K562 (cell line): ENCODE measurements around the gene POLRMT. TPM values are rescaled to one million over a fixed set of nuclear protein-coding genes. Genes with fewer than 3 reads are reported as not detected.

ENCODE experiments used
- BRD4 ChIP-seq: fragments of 200-600 bp; sonication (generic); IDR thresholded peaks from 2 replicates; pipeline ENCODE4 v1.6.1; 2017; ENCODE audit warnings: inconsistent platforms
- CBFB ChIP-seq: sonication (generic); formaldehyde crosslinking; IDR thresholded peaks from 2 replicates; pipeline ENCODE4 v1.4.0; 2020; ENCODE audit warnings: mild to moderate bottlenecking, missing genetic modification reagents
- E2F1 ChIP-seq: sonication (generic); formaldehyde crosslinking; IDR thresholded peaks from 2 replicates; pipeline ENCODE4 v1.8.1; 2023; ENCODE audit warnings: mild to moderate bottlenecking, missing genetic modification reagents, moderate library complexity
- FOXM1 ChIP-seq, 2 experiments: fragments of 450-650 bp in 1 of 2; sonication (generic) in 1 of 2; formaldehyde crosslinking in 1 of 2; IDR thresholded peaks; 2 replicates each; pipeline versions ENCODE4 v1.6.1 to v1.9.0; 2017 to 2022; ENCODE audit warnings: low read depth in 2 of 2, mild to moderate bottlenecking in 2 of 2, missing genetic modification reagents in 1 of 2, moderate library complexity in 1 of 2
- GABPA ChIP-seq: fragments of 200-800 bp; sonication (Bioruptor generic); conservative IDR thresholded peaks from 2 replicates; pipeline ENCODE4 v1.6.1; 2016; ENCODE audit warnings: low read depth, missing genetic modification characterization, missing compliant biosample characterization
- GATAD2B ChIP-seq: fragments of 450-650 bp; IDR thresholded peaks from 2 replicates; pipeline ENCODE4 v1.6.1; 2017; ENCODE audit warnings: mild to moderate bottlenecking, borderline replicate concordance
- KDM4B ChIP-seq, 2 experiments: fragments of 450-650 bp in 1 of 2; sonication (generic) in 1 of 2; IDR thresholded peaks; 2 replicates each; pipeline ENCODE4 v1.6.1; 2016 to 2017; ENCODE audit warnings: borderline replicate concordance in 2 of 2, antibody characterized with exemption in 1 of 2, low read depth in 1 of 2, mild to moderate bottlenecking in 1 of 2
- MEF2D ChIP-seq: conservative IDR thresholded peaks from 2 replicates; pipeline ENCODE4 v1.6.1; 2016; ENCODE audit warnings: low read depth, missing genetic modification characterization, missing compliant biosample characterization
- SIN3A ChIP-seq, 2 experiments: fragments of 150-350 bp in 1 of 2; IDR thresholded peaks; 2 replicates each; pipeline ENCODE4 v1.6.1; 2011 to 2016; ENCODE audit warnings: borderline replicate concordance in 2 of 2, low read depth in 2 of 2, low read length in 2 of 2, mild to moderate bottlenecking in 2 of 2, moderate library complexity in 2 of 2; ENCODE audit not compliant: control insufficient read depth in 1 of 2
- SMAD4 ChIP-seq: fragments of 250-450 bp; sonication (Bioruptor Pico); conservative IDR thresholded peaks from 2 replicates; pipeline ENCODE4 v1.8.0; 2021; ENCODE audit warnings: inconsistent platforms, mild to moderate bottlenecking, moderate library complexity
- TCF15 ChIP-seq: fragments of 250-450 bp; sonication (Bioruptor Pico); IDR thresholded peaks from 2 replicates; pipeline ENCODE4 v1.8.0; 2022; ENCODE audit warnings: moderate library complexity, mild to moderate bottlenecking, inconsistent platforms
- TCF7L2 ChIP-seq: fragments of 150-350 bp; IDR thresholded peaks from 2 replicates; pipeline ENCODE4 v1.6.1; 2016; ENCODE audit warnings: low read depth, mild to moderate bottlenecking, low read length, moderate library complexity
- THRA ChIP-seq: fragments of 450-650 bp; IDR thresholded peaks from 2 replicates; pipeline ENCODE4 v1.6.1; 2017; ENCODE audit warnings: mild to moderate bottlenecking, moderate library complexity
- ZNF407 ChIP-seq: fragments of 450-650 bp; IDR thresholded peaks from 2 replicates; pipeline ENCODE4 v1.6.1; 2016; ENCODE audit warnings: low read depth
- polyA plus RNA-seq, 8 experiments: library from polyadenylated mRNA; depleted of rRNA in 4 of 8; stranded (reverse) in 5 of 8; unstranded in 3 of 8; fragments of >200 nt; fragmentation: Nextera tagmentation in 2 of 8; fragmentation: Illumina TruSeq in 1 of 8; extraction: Ambion mirVana in 2 of 8; extraction: Trizol in 1 of 8; gene quantifications; 2 replicates each; pipeline versions ENCODE4 v1.2.1 to v1.2.3, GENCODE V29; 2011 to 2014; ENCODE audit warnings: inconsistent platforms in 1 of 8, missing spikeins in 1 of 8
- total RNA-seq, 7 experiments: library from RNA; depleted of rRNA in 6 of 7; stranded (reverse); fragments of >200 nt in 6 of 7; fragmentation: Illumina TruSeq in 2 of 7; extraction: Trizol in 2 of 7; gene quantifications; 2 replicates each; pipeline versions ENCODE4 v1.2.1 to v1.2.3, GENCODE V29; 2011 to 2021; ENCODE audit warnings: low replicate concordance in 1 of 7

POLRMT gene
- total and polyA plus RNA-seq, 9 of the 15 experiments (the other 6 are each of a cell fraction or from before 2014, with no cell fraction given) = 30.3 to 144 (median 68.0) TPM

- TF ChIP-seq ZNF407 (no peak), SIN3A (IDR thresholded peaks at IDR 0.05; ENCODE audit: borderline replicate concordance in 2 of 2, control insufficient read depth in 1 of 2, low read depth in 2 of 2, low read length in 2 of 2) (peak; percentile 53 to 87; a peak in 2 of 4 replicates), FOXM1 (IDR thresholded peaks at IDR 0.05; ENCODE audit: low read depth) (peak; percentile 93), FOXM1 (CRISPR knock-in tag; IDR thresholded peaks at IDR 0.05; ENCODE audit: low read depth) (no peak), KDM4B (IDR thresholded peaks at IDR 0.05; ENCODE audit: borderline replicate concordance in 2 of 2, low read depth in 1 of 2) (peak in 1 of 2 experiments; percentile 30; a peak in 1 of 4 replicates), GABPA (0 out of 2 replicates have a peak, but pooled peaks have one; percentile 20), THRA (no peak), GATAD2B (peak; percentile 90), TCF15 (CRISPR knock-in tag) (no peak), CBFB (CRISPR knock-in tag) (peak; percentile 87), BRD4 (no peak), TCF7L2 (no peak), SMAD4 (CRISPR knock-in tag) (peak; percentile 98), MEF2D (tag) (0 out of 2 replicates have a peak, but pooled peaks have one; percentile 40), E2F1 (CRISPR knock-in tag) (peak; percentile 46; the same call in 1 of the 2 replicates)
These were observed 58.4 kb downstream of the POLRMT start (continued) for GRCh38 chr19:574658-575526.
